Caco-2 (cell line): ENCODE data around the gene RAMP3. TPM values are rescaled to one million over a fixed set of nuclear protein-coding genes. Genes with fewer than 3 reads are reported as not detected.
A peak's percentile ranks its signal among the peaks of the same experiment; 100 is the strongest.

ENCODE experiments used
- BruUV-seq: library from RNA; stranded (reverse); fragments of 400-500 nt; replicated peaks from 2 replicates; lab custom pipeline; 2021; lab: Mats Ljungman, UMichigan
- CTCF ChIA-PET: fragments of 300-600 bp; sonication (Branson Sonifier 250); formaldehyde crosslinking; loops from one replicate; lab custom pipeline; 2022; ENCODE audit warnings: antibody characterized with exemption; lab: Charles Lee
- POLR2A ChIA-PET: fragments of 300-600 bp; sonication (Branson Sonifier 250); formaldehyde crosslinking; loops from one replicate; lab custom pipeline; 2022; ENCODE audit warnings: antibody characterized with exemption; lab: Charles Lee
- DNase-seq, 2 experiments: peaks; one replicate each; pipeline versions ENCODE4 v3.0.0 to v3.0.0-alpha.2; 2020 to 2022
- H3K27me3 ChIP-seq: replicated peaks from 2 replicates; pipeline ENCODE4 v1.6.0; 2011; ENCODE audit warnings: low read length; ENCODE audit not compliant: control insufficient read depth, insufficient read depth
- H3K36me3 ChIP-seq: 2 replicates; pipeline ENCODE4 v1.5.1; 2011; ENCODE audit warnings: low read length; ENCODE audit not compliant: control insufficient read depth, insufficient read depth
- H3K4me1 ChIP-seq: fragments of 250-450 bp; sonication (Bioruptor Pico); 2 replicates; pipeline ENCODE4 v1.5.1; 2020; ENCODE audit warnings: mild to moderate bottlenecking
- H3K4me3 ChIP-seq: 2 replicates; pipeline ENCODE4 v1.5.1; 2011; ENCODE audit warnings: low read depth, mild to moderate bottlenecking, control low read depth, low read length
- H3K9me3 ChIP-seq: fragments of 250-450 bp; sonication (Bioruptor Pico); 2 replicates; pipeline ENCODE4 v1.5.1; 2020; ENCODE audit warnings: mild to moderate bottlenecking, moderate library complexity
- H3K27ac Mint-ChIP-seq: one replicate; pipeline ENCODE4 v1.8.0; 2022; ENCODE audit warnings: mixed read lengths; ENCODE audit not compliant: unreplicated experiment
- H3K27me3 Mint-ChIP-seq: one replicate; pipeline ENCODE4 v1.8.0; 2022; ENCODE audit warnings: mixed read lengths; ENCODE audit not compliant: insufficient read depth, unreplicated experiment
- H3K36me3 Mint-ChIP-seq: one replicate; pipeline ENCODE4 v1.8.0; 2022; ENCODE audit warnings: mild to moderate bottlenecking, mixed read lengths; ENCODE audit not compliant: insufficient read depth, unreplicated experiment
- H3K4me1 Mint-ChIP-seq: one replicate; pipeline ENCODE4 v1.8.0; 2022; ENCODE audit warnings: low read depth, mixed read lengths; ENCODE audit not compliant: unreplicated experiment
- H3K4me3 Mint-ChIP-seq: one replicate; pipeline ENCODE4 v1.8.0; 2022; ENCODE audit warnings: mild to moderate bottlenecking, moderate library complexity, mixed read lengths; ENCODE audit not compliant: unreplicated experiment
- H3K9me3 Mint-ChIP-seq: one replicate; pipeline ENCODE4 v1.8.0; 2022; ENCODE audit warnings: mixed read lengths; ENCODE audit not compliant: unreplicated experiment
- CTCF ChIP-seq, 2 experiments: fragments of 200-600 bp in 1 of 2; IDR thresholded peaks; 1 replicate in 1 of 2; 2 replicates in 1 of 2; pipeline versions ENCODE4 v1.5.1 to v1.8.0; 2011 to 2022; ENCODE audit warnings: antibody characterized with exemption in 1 of 2, control low read depth in 1 of 2, inconsistent platforms in 1 of 2, low read depth in 1 of 2, low read length in 1 of 2, mild to moderate bottlenecking in 1 of 2, moderate library complexity in 1 of 2; ENCODE audit not compliant: insufficient read depth in 1 of 2, severe bottlenecking in 1 of 2, unreplicated experiment in 1 of 2
- intact Hi-C: fragments of 100-400 bp; cut with micrococcal nuclease; formaldehyde crosslinking; loops from one replicate; pipeline ENCODE4 v1.10.0; 2022; ENCODE audit not compliant: unreplicated experiment
- total RNA-seq: library from RNA; stranded (reverse); gene quantifications from 2 replicates; pipeline ENCODE4 v1.2.3, GENCODE V29; 2022

The RAMP3 gene
- total RNA-seq, 1 experiment from 2014 or later: not detected

- CTCF ChIA-PET: no interaction called here
- no TSS peak for BruUV-seq
These were observed 31.4 kb upstream of the RAMP3 start for GRCh38 chr7:45126201-45126600.

GRCh38 chr7:45126920-45127319, 30.7 kb upstream of the RAMP3 start:
- no peak for DNase-seq
- Mint-ChIP-seq H3K27me3 (peaks cover 9% of the 10 kb centered on the region), H3K4me1 (no peaks in the 10 kb centered on the region), H3K36me3 (no peaks in the 10 kb centered on the region), H3K27ac (no peak overlapping the region), H3K9me3 (no peaks in the 10 kb centered on the region), H3K4me3 (no peak overlapping the region)
- no TSS peak for BruUV-seq
- no peaks in the 10 kb centered on the region for H3K9me3 ChIP-seq
- no peak for TF ChIP-seq CTCF (IDR thresholded peaks at IDR 0.05; ENCODE audit: insufficient read depth in 1 of 2, low read depth in 1 of 2, low read length in 1 of 2, severe bottlenecking in 1 of 2, unreplicated experiment in 1 of 2)
- no peaks in the 10 kb centered on the region for H3K4me1 ChIP-seq
- ChIA-PET CTCF (no interaction called here), POLR2A (no interaction called here)
- no peaks in the 10 kb centered on the region for H3K36me3 ChIP-seq
- intact Hi-C loops: no loop called here
- H3K27me3 ChIP-seq: no peaks in the 10 kb centered on the region
- no peak overlapping the region for H3K4me3 ChIP-seq

More at GRCh38 chr7:45126201-45126600, 31.4 kb upstream of the RAMP3 start:
- Histone ChIP-seq H3K36me3 (no peaks in the 10 kb centered on the region), H3K27me3 (no peaks in the 10 kb centered on the region), H3K4me1 (no peaks in the 10 kb centered on the region), H3K9me3 (no peaks in the 10 kb centered on the region), H3K4me3 (no peak overlapping the region)
- Mint-ChIP-seq H3K27me3 (peaks cover 9% of the 10 kb centered on the region), H3K4me3 (no peak overlapping the region), H3K36me3 (no peaks in the 10 kb centered on the region), H3K9me3 (no peaks in the 10 kb centered on the region), H3K4me1 (no peaks in the 10 kb centered on the region), H3K27ac (no peak overlapping the region)
- POLR2A ChIA-PET: no interaction called here
- intact Hi-C loops: no loop called here
- no peak for DNase-seq
- no peak for TF ChIP-seq CTCF (IDR thresholded peaks at IDR 0.05; ENCODE audit: insufficient read depth in 1 of 2, low read depth in 1 of 2, low read length in 1 of 2, severe bottlenecking in 1 of 2, unreplicated experiment in 1 of 2)

GRCh38 chr7:45129181-45129800, 28.3 kb upstream of the RAMP3 start:
- no peak overlapping the region for H3K27ac Mint-ChIP-seq
- no peaks in the 10 kb centered on the region for H3K36me3 Mint-ChIP-seq
- H3K4me3 Mint-ChIP-seq: no peak overlapping the region
- H3K27me3 Mint-ChIP-seq: peaks cover 12% of the 10 kb centered on the region
- Histone ChIP-seq H3K4me3 (no peak overlapping the region), H3K9me3 (no peaks in the 10 kb centered on the region), H3K36me3 (no peaks in the 10 kb centered on the region), H3K4me1 (no peaks in the 10 kb centered on the region), H3K27me3 (no peaks in the 10 kb centered on the region)
- H3K9me3 Mint-ChIP-seq: no peaks in the 10 kb centered on the region
- CTCF ChIA-PET: no interaction called here
- intact Hi-C loops: no loop called here
- no peak for TF ChIP-seq CTCF (IDR thresholded peaks at IDR 0.05; ENCODE audit: insufficient read depth in 1 of 2, low read depth in 1 of 2, low read length in 1 of 2, severe bottlenecking in 1 of 2, unreplicated experiment in 1 of 2)
- peak in 1 of 2 experiments; percentile 18 for DNase-seq
- POLR2A ChIA-PET: no interaction called here
- no peaks in the 10 kb centered on the region for H3K4me1 Mint-ChIP-seq
- BruUV-seq: no TSS peak
